ENCODE measurements around the gene CCDC27. TPM values are rescaled to one million over a fixed set of nuclear protein-coding genes. Genes with fewer than 3 reads are reported as not detected.

Gene CCDC27
- total RNA-seq, 1 donor from 2014 or later, result not detected

- Mint-ChIP-seq H3K9me3 (ENCODE audit: low read depth) (no peaks in the 10 kb centered on the region), H3K4me3 (ENCODE audit: low read depth) (no peak overlapping the region), H3K27me3 (no peaks in the 10 kb centered on the region), H3K4me1 (ENCODE audit: low read depth) (no peaks in the 10 kb centered on the region), H3K36me3 (ENCODE audit: insufficient read depth) (peaks cover 22% of the 10 kb centered on the region), H3K27ac (no peak overlapping the region)
- DNase-seq (ENCODE audit: low spot score, unreplicated experiment), result no peak
- TF ChIP-seq, protein P1, sequence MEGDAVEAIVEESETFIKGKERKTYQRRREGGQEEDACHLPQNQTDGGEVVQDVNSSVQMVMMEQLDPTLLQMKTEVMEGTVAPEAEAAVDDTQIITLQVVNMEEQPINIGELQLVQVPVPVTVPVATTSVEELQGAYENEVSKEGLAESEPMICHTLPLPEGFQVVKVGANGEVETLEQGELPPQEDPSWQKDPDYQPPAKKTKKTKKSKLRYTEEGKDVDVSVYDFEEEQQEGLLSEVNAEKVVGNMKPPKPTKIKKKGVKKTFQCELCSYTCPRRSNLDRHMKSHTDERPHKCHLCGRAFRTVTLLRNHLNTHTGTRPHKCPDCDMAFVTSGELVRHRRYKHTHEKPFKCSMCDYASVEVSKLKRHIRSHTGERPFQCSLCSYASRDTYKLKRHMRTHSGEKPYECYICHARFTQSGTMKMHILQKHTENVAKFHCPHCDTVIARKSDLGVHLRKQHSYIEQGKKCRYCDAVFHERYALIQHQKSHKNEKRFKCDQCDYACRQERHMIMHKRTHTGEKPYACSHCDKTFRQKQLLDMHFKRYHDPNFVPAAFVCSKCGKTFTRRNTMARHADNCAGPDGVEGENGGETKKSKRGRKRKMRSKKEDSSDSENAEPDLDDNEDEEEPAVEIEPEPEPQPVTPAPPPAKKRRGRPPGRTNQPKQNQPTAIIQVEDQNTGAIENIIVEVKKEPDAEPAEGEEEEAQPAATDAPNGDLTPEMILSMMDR (IDR thresholded peaks at IDR 0.05; ENCODE audit: unreplicated experiment), result no peak
Measured at GRCh38 chr1:3785045-3785444, 32.8 kb downstream of the CCDC27 start.

- Mint-ChIP-seq H3K36me3 (ENCODE audit: insufficient read depth) (peaks cover 18% of the 10 kb centered on the region), H3K9me3 (ENCODE audit: low read depth) (no peaks in the 10 kb centered on the region), H3K27me3 (no peaks in the 10 kb centered on the region), H3K4me3 (ENCODE audit: low read depth) (no peak overlapping the region), H3K4me1 (ENCODE audit: low read depth) (no peaks in the 10 kb centered on the region), H3K27ac (no peak overlapping the region)
- TF ChIP-seq, protein P1 (IDR thresholded peaks at IDR 0.05; ENCODE audit: unreplicated experiment), result peak; percentile 31
- DNase-seq (ENCODE audit: low spot score, unreplicated experiment), result no peak
Measured at GRCh38 chr1:3785456-3786157, 33.4 kb downstream of the CCDC27 start.

GRCh38 chr1:3786468-3787348 lies 34.5 kb downstream of the CCDC27 start:
- Mint-ChIP-seq H3K9me3 (ENCODE audit: low read depth) (no peaks in the 10 kb centered on the region), H3K4me1 (ENCODE audit: low read depth) (no peaks in the 10 kb centered on the region), H3K27me3 (no peaks in the 10 kb centered on the region), H3K4me3 (ENCODE audit: low read depth) (no peak overlapping the region), H3K36me3 (ENCODE audit: insufficient read depth) (peaks cover 15% of the 10 kb centered on the region), H3K27ac (no peak overlapping the region)
- no peak for DNase-seq (ENCODE audit: low spot score, unreplicated experiment)
- TF ChIP-seq, protein P1 (IDR thresholded peaks at IDR 0.05; ENCODE audit: unreplicated experiment), result no peak

DNA sequence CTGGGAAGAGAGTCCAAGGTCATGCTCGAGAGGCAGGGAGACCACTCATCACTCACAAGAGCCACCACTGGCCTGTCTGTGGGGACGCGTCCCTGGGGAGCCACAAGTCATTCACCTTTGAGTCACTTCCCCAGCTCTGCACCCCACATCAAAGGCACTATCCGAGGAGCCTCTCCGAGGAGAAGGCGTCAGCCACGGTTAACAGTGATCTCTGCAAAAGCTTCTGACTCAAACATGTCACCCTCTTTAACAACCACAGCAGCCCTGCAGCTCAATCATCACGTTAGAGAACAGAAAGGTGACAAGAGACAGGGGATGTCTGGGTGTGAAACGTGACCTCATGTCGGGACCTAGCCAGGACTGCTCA lies 35.1 kb downstream of the CCDC27 start:
- Mint-ChIP-seq H3K27me3 (no peaks in the 10 kb centered on the region), H3K4me1 (ENCODE audit: low read depth) (no peaks in the 10 kb centered on the region), H3K4me3 (ENCODE audit: low read depth) (no peak overlapping the region), H3K36me3 (ENCODE audit: insufficient read depth) (peaks cover 15% of the 10 kb centered on the region), H3K9me3 (ENCODE audit: low read depth) (no peaks in the 10 kb centered on the region), H3K27ac (no peak overlapping the region)
- no peak for DNase-seq (ENCODE audit: low spot score, unreplicated experiment)
- TF ChIP-seq, protein P1 (IDR thresholded peaks at IDR 0.05; ENCODE audit: unreplicated experiment), result no peak

DNA sequence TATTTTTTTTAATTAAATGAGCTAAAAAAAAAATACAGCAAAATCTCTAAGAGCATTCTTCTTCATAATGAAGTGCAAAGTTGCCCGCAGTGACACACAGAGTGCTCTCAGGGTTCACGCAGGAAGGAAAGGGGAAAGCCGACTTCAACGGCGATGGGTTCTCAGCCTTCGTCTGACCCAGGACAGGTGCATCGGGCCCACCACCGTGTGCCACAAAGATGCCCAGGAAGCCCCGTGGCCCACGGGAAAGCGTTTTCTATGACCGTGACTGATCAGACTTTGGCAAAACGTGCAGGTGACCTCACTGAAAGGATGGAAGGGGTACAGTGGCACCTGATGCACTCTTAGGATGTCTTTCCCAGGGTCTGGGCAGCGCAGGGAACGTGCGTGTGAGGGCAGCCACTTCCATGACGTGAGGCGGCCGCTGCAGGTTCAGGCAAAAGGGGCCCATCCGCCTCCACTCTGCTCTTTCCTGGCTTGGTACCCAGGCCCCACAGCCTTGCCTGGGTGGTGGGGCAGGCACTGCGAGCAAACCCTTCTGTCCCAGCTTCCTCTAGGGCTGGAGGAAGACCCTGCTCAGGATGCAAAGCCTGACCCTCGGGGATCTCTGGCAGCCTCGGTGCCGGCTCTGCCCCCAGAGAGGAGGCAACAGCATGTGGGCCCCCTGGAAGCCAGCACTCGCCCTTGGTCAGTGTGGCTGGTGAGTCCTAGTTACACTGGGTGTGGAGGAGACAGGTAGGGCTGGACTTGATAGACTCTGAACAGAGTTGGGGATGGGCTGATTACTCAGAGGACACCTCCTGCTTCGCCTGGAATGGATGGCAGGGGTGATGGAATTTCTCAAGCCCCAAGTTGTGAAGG lies 35.7 kb downstream of the CCDC27 start:
- Mint-ChIP-seq H3K27ac (no peak overlapping the region), H3K9me3 (ENCODE audit: low read depth) (no peaks in the 10 kb centered on the region), H3K27me3 (no peaks in the 10 kb centered on the region), H3K4me3 (ENCODE audit: low read depth) (no peak overlapping the region), H3K36me3 (ENCODE audit: insufficient read depth) (peaks cover 15% of the 10 kb centered on the region), H3K4me1 (ENCODE audit: low read depth) (no peaks in the 10 kb centered on the region)
- DNase-seq (ENCODE audit: low spot score, unreplicated experiment), result no peak
- TF ChIP-seq, protein P1 (IDR thresholded peaks at IDR 0.05; ENCODE audit: unreplicated experiment), result no peak

Measured in progenitor cell of endocrine pancreas (in vitro differentiated cells).